Measurements from ENCODE around the gene HBM.
"Not testable (repeated sequence)": the region's sequence is repeated elsewhere in the genome, so short reads cannot be mapped to it uniquely, and the experiment has no call there.

Gene HBM, protein sequence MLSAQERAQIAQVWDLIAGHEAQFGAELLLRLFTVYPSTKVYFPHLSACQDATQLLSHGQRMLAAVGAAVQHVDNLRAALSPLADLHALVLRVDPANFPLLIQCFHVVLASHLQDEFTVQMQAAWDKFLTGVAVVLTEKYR

DNA sequence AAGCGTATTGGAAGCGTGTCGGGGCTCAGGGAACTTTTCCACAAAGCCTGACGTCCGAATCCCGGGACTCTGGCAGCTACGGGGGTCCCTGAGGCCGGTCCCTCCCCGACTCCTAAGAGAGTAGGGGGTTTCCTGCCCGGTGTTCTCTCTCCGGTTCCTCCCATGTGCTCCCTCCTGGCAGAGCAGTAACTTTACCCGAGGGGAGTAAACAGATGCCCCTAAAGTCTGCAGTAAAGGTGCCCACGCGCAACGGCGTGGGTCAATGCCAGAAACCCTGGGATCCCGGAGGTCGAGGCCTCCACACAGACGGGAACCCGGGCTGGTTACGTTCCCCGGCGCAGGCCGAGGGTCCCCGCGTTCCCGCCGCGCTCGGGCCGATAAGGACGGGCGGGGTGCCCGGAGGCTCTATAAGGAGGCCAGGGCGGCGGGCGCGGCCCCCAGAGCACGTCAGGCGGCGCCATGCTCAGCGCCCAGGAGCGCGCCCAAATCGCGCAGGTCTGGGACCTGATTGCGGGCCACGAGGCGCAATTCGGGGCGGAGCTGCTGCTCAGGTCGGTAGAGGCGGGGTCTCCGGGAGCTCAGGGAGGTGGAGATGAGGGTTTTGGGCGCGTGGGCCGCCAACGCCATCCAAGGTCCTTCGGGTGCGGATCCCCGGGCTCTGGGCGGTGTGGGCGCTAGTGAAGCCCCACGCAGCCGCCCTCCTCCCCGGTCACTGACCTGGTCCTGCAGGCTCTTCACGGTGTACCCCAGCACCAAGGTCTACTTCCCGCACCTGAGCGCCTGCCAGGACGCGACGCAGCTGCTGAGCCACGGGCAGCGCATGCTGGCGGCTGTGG lies at the start of gene HBM:
Gene HBM (plus strand): TSS at position 440 of the 836 bp plus-strand sequence. CDS start 20 bp downstream, at position 460.
- DNase-seq = no peak

DNA sequence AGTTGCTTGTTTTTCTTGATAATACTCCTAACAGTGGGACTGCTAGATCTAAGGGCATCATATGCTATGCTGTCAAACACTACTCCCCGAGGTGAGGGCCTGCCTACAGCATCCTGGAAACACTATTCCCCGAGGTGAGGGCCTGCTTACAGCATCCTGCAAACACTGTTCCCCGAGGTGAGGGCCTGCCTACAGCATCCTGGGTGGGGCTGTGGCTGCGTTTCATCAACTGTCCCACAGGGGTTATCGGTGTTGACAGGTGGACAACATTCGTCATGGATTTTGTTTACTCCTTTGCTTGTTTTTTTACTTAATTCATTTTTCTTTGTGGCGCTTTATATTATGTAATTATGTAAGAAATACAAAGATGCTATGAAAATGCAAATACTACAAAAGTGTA lies 49.8 kb upstream of the HBM start:
- no peak for DNase-seq

DNA sequence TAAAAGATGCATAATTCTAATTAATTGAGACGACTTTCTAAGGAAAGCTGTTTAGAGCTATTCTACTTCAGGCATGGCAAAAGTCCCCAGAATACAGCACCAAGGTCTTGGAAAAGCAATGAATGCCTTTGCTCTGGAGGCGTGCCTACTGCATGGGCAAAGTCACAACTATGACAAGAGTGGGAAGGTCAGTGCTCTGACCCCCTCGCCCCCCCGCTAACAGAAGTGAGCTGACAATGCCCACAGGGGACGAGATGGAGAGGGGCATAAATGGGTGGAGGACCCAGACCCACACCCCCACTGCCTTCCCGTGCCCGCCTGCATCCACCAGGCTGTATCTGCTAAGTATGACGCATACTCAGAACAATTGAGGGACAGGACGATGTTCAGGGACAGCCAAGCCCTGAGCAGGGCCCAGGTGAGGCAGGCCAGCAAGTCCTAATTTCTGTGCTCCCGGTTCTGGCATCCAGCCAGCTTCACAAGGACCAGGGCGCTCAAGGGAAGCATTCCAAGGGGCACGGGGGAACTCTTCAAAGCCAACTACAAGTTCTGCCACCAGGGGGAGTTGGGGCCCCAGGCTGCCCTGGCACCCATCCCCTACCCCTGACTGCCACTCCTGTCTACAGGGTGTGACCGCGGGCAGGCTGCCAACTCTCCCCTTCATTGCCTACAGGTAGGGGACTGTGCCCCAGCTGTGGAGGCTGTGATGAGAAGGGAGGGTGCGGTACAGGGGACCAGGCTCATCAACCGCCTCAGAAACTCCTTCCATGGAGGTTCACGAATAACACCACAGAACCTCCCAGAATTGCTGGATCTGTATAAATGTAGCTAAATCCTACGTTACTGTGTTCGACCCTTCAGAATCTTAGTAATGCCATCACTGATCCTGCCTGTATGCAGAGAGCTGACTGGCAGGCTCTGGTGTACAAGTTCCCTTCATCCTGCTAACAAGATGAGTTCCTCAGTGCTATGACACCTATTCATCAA lies 48.1 kb upstream of the HBM start:
- no peak for DNase-seq

DNA sequence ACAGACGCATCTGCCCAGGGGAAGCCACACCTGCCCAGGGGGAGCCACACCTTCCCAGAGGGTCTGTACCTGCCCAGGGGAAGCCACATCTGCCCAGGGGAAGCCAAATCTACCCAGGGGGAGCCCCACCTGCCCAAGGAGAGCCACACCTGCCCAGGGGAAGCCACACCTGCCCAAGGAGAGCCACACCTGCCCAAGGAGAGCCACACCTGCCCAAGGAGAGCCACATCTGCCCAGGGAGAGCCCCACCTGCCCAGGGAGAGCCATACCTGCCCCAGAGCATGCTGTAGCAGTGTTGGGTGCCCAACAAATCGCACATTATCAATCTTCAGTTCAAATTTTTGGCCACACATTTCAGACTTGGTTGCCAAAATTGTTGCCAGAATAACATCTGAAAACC lies 46.9 kb upstream of the HBM start:
- no peak for DNase-seq

DNA sequence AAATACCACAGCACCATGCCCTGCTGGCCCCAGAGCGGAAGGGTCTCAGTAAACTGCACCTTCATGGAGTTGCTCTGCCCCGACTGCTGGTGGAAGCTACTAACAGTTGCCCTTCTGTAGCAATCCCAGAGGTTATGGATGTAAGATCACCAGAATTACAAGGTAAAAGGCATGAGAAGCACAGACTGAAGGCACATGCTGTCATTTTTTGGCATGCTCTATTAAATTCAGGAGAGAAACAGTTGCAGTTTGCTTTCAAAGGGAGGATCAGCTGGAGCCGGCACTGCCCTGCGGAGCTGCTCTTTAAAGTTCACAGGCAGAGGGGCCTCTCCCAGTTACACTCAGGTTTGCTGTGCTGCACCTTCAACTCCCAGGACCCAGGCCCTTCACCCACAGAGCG lies 46.5 kb upstream of the HBM start:
- DNase-seq = no peak

DNA sequence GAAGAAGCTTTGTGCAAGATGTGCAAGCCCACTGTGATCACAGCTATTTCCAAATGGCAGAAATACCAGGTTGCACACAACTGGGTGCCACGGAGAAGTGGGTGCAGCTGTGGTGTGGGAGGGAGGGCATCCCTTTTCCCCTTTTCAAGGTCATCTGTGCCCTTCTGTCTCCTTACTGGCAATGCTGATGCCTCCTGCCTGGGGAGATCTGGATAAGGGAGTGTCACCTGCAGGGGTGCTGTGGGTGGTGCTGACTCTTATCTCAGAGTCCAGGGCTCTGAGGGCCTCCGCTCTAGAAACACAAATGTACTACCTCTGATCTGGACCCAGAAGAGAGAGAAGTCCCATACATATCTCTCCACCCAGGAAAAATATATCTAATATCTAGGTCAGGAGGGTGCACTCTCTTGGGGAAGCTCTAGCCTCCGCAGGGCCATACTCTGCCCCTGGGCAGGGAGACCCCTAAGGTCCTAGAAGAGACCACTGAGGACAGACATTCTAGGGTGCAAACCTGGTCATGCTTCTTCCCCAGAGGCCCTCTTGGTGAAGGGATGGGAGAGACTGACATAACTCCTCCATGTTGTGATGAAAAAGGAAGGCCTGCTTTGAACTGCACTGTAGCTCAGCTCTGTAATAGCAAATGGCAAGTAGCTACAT lies 45.8 kb upstream of the HBM start:
- no peak for DNase-seq

DNA sequence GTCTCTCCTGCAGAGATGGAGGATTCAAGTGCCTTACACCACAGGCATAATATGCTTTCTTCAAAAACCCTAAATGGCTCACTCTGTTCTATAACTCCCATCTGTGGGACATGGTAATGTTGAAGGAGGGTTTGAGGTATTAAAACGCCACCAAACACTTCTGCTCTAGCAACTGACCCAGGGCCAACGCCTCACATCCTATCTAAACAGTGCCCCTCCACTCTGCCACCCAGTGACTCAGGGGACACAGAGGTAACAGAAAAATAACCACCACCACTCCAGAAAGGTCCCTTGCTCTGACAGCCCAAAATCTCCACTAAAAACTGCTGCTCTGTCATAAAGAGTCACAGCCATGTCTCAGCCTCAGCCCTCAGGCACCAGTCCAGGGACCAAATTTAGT lies 45.0 kb upstream of the HBM start:
- DNase-seq = no peak

DNA sequence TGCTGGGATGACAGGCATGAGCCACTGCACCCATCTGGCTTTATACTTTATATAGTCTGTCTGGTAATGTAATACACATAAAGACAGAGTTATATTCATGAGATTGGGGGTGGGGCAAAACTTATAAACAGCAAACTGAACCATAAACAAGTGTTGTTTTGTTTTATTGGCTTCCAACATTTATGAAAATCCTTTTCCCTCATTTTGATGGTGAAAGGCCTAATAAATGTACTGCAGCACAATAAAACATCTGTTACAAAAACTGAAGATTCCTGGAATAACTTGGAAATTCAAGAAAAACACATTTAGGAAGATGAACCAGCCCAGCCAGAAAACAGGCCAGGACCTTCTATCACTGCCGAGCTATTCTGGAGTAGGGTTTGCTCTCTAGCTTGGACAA lies 43.4 kb upstream of the HBM start:
- no peak for DNase-seq

DNA sequence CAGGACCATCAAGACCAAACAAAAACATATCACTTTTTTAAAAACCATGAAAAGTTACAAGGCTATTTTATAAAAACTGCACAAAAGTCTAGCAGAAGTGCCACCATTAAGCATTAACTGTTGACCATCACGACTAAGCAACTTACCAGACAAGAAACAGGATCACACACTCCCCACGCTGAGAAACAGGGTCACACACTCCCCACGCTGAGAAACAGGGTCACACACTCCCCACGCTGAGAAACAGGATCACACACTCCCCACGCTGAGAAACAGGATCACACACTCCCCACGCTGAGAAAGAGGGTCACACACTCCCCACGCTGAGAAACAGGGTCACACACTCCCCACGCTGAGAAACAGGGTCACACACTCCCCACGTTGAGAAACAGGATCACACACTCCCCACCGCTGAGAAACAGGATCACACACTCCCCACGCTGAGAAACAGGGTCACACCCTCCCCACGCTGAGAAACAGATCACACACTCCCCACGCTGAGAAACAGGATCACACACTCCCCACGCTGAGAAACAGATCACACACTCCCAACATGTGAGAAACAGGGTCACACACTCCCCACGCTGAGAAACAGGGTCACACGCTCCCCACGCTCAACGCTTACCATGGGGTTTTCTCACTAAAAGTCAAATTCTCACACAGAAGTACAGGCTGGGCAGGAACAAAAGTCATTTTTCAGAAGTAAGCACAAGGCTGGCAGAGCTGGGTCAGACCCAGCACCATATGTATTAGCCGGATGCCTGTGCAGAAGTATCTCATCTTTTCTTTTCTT lies 42.0 kb upstream of the HBM start:
- not testable (repeated sequence) for DNase-seq

DNA sequence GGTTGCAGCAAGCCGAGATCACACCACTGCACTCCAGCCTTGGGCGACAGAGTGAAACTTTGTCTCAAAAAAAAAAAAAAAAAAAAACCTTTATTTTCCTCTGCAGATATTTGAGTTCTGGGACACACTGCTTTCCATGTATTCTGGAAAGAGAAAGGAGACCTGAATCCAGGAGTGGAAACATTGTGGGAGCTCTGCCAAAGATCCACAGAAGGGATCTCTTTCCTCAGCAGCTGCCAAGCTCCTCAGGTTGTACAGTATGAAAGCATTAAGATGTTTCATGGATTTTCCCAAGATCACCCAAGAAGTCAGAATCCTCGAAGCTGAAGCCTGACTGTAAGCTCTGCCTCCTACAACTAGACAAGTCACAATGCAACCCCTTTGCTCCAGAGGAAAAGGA lies 40.8 kb upstream of the HBM start:
- DNase-seq = no peak

DNA sequence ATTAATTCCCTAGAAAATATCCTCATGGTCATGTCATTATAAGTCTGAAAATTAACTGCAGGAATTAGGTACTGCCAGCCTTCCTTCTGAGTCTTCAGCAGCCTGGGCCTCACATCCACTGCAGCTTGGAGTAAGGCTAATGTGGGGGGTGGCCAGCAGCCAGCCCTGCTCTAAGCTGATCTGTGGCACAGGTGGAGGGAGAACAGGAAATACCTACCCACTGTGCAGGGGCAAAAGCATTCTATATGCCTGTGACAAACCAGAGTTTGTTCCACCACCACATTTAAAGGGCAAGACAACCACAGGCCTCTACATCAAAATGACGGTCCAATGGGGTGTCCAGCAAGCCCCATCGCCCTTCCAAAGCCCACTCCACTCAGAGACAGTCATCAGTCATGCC lies 36.7 kb upstream of the HBM start:
- DNase-seq = no peak

DNA sequence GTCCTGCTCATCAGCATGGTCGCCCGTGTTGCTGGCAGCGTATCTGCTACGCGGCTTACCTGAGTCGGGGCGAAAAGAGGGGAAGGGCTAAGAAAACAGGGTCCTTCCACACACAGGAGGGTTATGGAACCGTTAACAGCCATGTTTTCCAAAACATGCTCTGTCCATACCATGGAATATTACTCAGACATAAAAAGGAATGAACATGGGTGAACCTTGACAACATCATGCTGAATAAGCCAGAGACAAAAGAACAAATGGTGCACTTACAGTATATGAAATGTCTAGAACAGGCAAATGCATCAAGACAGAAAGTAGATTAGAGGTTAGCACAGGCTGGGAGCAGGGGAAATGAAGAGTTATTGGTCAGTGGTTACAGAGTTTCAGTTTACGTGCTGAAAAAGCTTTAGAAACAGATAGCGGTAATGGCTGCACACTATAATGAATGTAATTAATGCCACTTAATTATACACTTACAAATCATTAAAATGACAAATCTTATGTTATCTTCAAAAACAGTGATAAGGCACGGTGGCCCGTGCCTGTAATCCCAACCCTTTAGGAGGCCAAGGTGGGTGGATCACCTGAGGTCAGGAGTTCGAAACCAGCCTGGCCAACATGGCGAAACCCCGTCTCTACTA lies 35.1 kb upstream of the HBM start:
- no peak for DNase-seq

DNA sequence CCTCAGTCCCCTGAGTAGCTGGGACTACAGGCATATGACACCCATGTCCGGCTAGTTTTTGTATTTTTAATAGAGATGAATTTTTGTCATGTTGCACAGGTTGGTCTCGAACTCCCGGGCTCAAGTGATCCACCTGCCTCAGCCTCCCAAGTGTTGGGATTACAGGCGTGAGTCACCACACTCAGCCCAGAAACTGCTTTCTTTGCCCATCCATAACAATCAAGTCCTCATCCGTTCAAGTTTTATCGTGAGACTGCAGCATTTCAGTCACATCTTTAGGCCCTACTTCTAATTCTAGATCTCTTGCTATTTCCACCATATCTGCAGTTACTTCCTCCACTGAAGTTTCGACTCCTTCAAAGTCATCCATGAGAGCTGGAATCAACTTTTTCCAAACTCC lies 33.7 kb upstream of the HBM start:
- DNase-seq = no peak

DNA sequence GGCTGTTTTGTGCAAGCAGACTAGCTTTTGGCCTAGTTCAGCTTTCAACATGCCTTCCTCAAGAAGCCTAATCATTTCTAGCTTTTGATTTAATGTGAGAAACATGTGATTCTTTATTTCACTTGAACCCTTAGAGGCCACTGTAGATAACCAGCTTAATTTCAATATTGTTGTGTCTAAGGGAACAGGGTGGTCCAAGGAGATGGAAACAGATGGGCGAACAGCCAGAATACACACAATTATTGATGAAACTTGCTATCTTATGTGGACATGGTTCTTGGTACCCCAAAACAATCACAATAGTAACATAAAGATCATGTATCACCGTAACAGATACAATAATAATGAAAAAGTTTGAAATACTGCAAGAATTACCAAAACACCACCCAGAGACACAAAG lies 32.1 kb upstream of the HBM start:
- no peak for DNase-seq

DNA sequence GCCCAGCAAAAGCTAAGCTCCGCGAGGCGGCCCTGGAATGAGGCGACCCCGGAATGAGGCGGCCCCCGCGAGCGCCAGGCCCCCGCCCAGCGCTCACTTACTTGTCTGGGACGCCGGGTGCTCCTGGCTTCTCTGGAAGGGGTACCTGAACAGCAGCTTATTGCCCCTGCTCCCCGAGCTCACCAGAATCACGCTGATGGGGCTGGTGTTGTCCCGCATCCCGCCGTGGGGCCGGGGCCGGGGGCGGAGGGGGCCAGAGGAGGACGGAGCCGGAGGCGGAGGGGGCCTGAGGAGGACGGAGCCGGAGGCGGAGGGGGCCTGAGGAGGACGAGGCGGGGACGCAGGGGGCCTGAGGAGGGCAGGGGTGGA lies 27.7 kb upstream of the HBM start:
- no peak for DNase-seq

DNA sequence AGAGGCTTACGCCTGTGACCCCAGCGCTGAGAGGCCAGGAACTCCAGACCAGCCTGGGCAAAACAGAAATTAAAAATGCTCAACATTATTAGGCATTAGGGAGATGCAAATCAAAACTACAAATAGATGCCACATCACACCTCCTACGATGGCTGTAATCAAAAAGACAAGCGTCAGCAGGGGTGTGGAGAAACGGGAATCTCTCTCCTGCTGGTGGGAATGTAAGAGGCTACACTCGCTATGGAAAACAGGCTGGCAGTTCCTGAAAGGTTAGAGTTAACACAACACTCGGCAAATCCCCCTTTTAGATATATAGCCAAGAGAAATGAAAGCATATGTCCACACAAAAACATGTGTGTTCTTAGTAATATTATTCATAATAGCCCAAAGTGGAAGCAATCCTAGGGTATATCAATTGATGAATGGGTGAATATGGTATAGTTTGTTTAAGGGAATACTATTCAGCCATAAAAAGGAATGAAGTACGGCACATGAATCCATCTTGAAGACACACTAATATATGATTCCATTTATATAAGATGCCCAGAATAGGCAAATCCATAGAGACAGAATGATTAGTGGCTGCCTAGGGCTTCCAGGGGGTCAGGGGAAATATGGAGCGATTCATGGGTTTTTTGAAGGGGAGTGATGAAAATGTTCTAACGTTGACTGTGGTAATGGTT lies 25.5 kb upstream of the HBM start:
- no peak for DNase-seq

DNA sequence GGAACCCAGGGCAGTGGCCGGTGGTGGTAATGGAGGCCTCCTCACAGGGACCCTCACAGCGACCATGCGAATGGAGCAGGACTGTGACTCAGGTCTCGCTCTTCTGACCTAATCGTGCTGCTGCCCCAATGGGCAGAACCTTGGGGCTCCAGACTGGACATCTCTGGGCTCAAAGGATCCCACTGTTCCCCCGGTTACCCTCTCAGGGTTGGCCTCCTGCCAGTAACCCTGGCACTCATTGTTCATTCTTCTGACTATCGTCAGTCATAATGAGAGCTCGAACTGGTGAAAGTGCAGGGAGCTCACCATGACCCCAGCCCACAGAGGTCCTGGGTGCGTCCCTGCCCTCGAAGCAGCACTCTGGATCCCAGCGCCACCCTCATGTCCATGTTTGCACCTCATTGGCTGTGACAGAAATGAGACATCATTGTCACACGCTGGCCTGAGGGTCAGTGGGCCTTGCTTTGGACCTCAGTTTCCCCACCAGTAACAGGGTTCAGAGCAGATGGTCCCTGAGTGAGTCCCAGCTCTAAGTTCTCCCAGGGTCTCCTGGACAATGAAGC lies 23.3 kb upstream of the HBM start:
- no peak for DNase-seq

DNA sequence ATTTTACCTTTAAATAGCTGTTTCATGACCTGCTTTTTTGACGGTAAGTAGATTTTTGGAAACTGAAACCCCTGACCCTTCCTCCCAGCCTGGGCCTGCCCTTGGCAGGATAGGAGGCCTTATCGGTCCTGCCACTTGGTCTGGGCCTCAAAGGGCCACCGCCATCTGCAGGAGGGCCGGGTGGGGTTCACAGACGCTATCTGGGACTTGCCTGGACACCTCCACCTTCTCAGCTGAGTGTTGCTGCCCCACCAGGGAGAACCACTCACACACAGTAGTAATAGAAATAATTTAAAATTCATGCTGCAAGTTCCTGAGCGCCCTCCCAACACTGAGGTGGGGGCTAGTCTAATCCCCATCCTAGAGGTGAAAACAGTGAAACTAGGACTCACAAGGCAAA lies 22.7 kb upstream of the HBM start:
- DNase-seq = no peak

DNA sequence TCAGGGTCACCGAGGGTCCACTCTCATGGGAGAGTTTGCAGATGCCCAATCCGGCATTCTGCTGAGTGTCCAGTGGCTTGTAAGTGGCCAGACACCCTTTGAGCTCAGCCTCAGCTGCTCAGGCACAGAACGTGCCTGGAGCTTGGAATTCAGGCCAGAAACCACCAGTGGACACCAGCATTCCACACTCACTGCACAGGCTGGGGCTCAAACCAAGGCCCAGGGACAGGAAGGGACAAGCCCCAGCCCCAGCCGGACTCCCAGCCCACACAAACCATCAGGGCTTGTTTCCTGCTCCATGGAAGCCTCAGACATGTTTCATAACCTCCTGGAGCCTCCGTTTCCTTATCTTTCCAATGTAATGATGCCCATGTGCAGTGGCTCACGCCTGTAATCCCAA lies 22.3 kb upstream of the HBM start:
- DNase-seq = no peak

DNA sequence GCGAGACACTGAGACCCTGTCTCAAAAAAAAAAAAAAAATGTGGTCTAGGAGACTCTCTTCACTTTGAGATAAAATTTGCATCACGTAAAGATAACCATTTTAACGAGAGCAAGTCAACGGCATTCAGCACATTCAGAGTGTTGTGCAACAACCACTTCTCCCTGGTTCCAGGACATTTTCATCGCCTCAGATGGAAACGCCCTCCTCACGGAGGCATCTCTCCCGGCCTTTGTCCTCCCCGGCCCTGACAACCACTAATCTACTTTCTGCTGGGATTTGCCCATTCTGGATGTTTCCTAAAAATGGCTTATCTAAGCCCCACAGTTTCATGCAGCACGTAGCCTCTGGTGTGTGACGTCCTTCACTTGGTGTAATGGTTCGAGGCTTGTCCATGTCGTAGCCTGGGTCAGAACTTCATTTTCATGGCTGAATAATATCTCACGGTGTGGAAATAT lies 21.0 kb upstream of the HBM start:
- DNase-seq = no peak

DNA sequence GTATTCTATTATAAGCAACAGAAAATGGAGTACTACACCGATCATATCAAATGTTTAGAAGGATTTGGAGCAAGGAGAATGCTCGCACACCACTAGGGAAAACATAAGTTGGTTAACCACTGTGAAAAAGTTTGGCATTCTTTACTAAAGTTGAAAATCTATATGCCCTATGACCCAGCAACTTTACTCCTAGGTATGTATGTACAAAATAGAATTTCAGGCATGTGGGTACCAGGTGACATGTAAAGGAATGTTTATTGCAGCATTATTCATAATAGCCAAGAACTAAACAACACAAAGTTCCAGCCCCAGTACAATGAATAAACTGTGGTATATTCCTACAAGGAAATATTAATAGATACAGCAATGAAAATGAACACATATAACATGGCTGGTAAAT lies 19.1 kb upstream of the HBM start:
- DNase-seq = no peak
